SU-DHL-6 (cell line): ENCODE results near the gene BLTP3B.

Experiments used
- H2AFZ ChIP-seq: fragments of 200-600 bp; sonication (generic); 2 replicates; pipeline ENCODE4 v1.6.1; 2014; ENCODE audit warnings: low read depth, mild to moderate bottlenecking, moderate library complexity, mixed read lengths, antibody characterized with exemption, low read length; ENCODE audit not compliant: severe bottlenecking
- H3F3A ChIP-seq: fragments of 200-600 bp; shearing (Covaris generic); 2 replicates; pipeline ENCODE4 v1.6.0; 2016; ENCODE audit warnings: antibody characterized with exemption, mild to moderate bottlenecking; ENCODE audit not compliant: insufficient read depth
- H3K27ac ChIP-seq: fragments of 200-600 bp; sonication (generic); 2 replicates; pipeline ENCODE4 v1.5.1; 2016; ENCODE audit warnings: low read depth, mild to moderate bottlenecking, low read length, moderate library complexity, mixed read lengths
- H3K27me3 ChIP-seq: fragments of 200-600 bp; sonication (generic), shearing (Covaris generic); 2 replicates; pipeline ENCODE4 v1.6.0; 2014; ENCODE audit warnings: mild to moderate bottlenecking, low read length
- H3K36me3 ChIP-seq: fragments of 200-600 bp; sonication (generic); 2 replicates; pipeline ENCODE4 v1.6.1; 2014; ENCODE audit warnings: mild to moderate bottlenecking, low read length, mixed read lengths
- H3K4me2 ChIP-seq: fragments of 300-600, 200-600 bp; shearing (Covaris generic), sonication (generic); 2 replicates; pipeline ENCODE4 v1.6.0; 2014; ENCODE audit warnings: low read length, low read depth, mild to moderate bottlenecking; ENCODE audit not compliant: poor library complexity, severe bottlenecking
- H3K4me3 ChIP-seq: fragments of 200-600 bp; sonication (generic); 2 replicates; pipeline ENCODE4 v1.5.1; 2014; ENCODE audit warnings: antibody characterized with exemption, low read length, mild to moderate bottlenecking, mixed read lengths; ENCODE audit not compliant: insufficient read depth, poor library complexity, severe bottlenecking
- H3K79me2 ChIP-seq: fragments of 200-600 bp; sonication (generic); 2 replicates; pipeline ENCODE4 v1.6.1; 2014; ENCODE audit warnings: mild to moderate bottlenecking, low read length, moderate library complexity; ENCODE audit not compliant: insufficient read depth
- H3K9ac ChIP-seq: fragments of 200-600 bp; sonication (generic); 2 replicates; pipeline ENCODE4 v1.7.0; 2014; ENCODE audit warnings: mild to moderate bottlenecking, low read length
- H3K9me2 ChIP-seq: fragments of 200-600 bp; sonication (generic); replicated peaks from 2 replicates; pipeline ENCODE4 v1.6.1; 2014; ENCODE audit warnings: low read length; ENCODE audit not compliant: insufficient read depth
- H3K9me3 ChIP-seq: fragments of 200-600 bp; sonication (generic); 2 replicates; pipeline ENCODE4 v1.6.1; 2014; ENCODE audit warnings: low read length, mixed read lengths; ENCODE audit not compliant: insufficient read depth
- H4K20me1 ChIP-seq: fragments of 200-600 bp; sonication (generic); 2 replicates; pipeline ENCODE4 v1.6.1; 2014; ENCODE audit warnings: low read depth, mild to moderate bottlenecking, antibody characterized with exemption, low read length, moderate library complexity, mixed read lengths
- CTCF ChIP-seq: fragments of 200-600 bp; sonication (generic); IDR thresholded peaks from one replicate; pipeline ENCODE4 v1.5.1; 2017; ENCODE audit warnings: antibody characterized with exemption, mild to moderate bottlenecking, low read length, moderate library complexity; ENCODE audit not compliant: insufficient read depth, poor library complexity, severe bottlenecking
- EZH2phosphoT487 ChIP-seq: fragments of 200-600 bp; sonication (generic), shearing (Covaris generic); conservative IDR thresholded peaks from 2 replicates; pipeline ENCODE4 v1.6.1; 2018; ENCODE audit warnings: mild to moderate bottlenecking, antibody characterized with exemption, low read length, moderate library complexity, mixed read lengths

BLTP3B gene

GRCh38 chr12:100127766-100128511, 14.7 kb downstream of the BLTP3B start:
- Histone ChIP-seq H3K27me3 (no peaks in the 10 kb centered on the region), H3K9me2 (no peaks in the 10 kb centered on the region), H3K79me2 (peaks cover 17% of the 10 kb centered on the region), H3K4me3 (no peak overlapping the region), H3K4me2 (no peak overlapping the region), H3K36me3 (no peaks in the 10 kb centered on the region), H3K27ac (no peak overlapping the region), H2AFZ (no peak overlapping the region), H3F3A (no peaks in the 10 kb centered on the region), H3K9me3 (no peaks in the 10 kb centered on the region), H4K20me1 (no peaks in the 10 kb centered on the region), H3K9ac (no peak overlapping the region)
- no peak for TF ChIP-seq CTCF
- TF ChIP-seq EZH2phosphoT487: no peak

- Histone ChIP-seq H3K9ac (no peak overlapping the region), H2AFZ (no peak overlapping the region), H3K4me3 (no peak overlapping the region), H4K20me1 (no peaks in the 10 kb centered on the region), H3K9me3 (peaks cover 4% of the 10 kb centered on the region; the same call in 1 of the 2 replicates), H3K4me2 (no peak overlapping the region), H3K27ac (no peak overlapping the region), H3F3A (no peaks in the 10 kb centered on the region), H3K27me3 (no peaks in the 10 kb centered on the region), H3K36me3 (no peaks in the 10 kb centered on the region), H3K79me2 (peaks cover 12% of the 10 kb centered on the region), H3K9me2 (no peaks in the 10 kb centered on the region)
- TF ChIP-seq CTCF (no peak), EZH2phosphoT487 (no peak)
These were observed 19.2 kb downstream of the BLTP3B start for GRCh38 chr12:100123316-100124095.

DNA sequence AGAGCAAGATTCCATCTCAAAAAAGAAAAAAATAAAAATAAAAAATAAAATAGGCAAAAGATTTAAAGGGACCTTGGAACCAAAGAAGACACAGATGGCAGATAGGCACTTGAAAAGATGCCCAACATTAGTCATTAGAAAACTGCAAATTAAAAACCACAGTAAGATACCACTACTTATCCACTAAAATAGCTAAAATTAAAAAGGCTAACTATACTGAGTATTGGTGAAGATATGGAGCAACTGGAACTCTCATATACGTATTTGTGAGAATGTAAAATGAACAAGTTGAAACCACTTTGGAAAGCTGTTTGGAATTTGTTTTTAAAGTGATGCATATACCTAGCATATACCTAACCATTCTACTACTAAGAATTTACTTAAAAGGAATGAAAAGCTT, 22.3 kb downstream of the BLTP3B start:
- Histone ChIP-seq H3K36me3 (no peaks in the 10 kb centered on the region), H3K4me3 (no peak overlapping the region), H4K20me1 (no peaks in the 10 kb centered on the region), H3K9ac (no peak overlapping the region), H3K9me3 (peaks cover 4% of the 10 kb centered on the region; the same call in 1 of the 2 replicates), H3K79me2 (0 out of 2 replicates have a peak, but pooled peaks cover 6% of the 10 kb centered on the region), H3F3A (no peaks in the 10 kb centered on the region; the same call in 1 of the 2 replicates), H3K4me2 (no peak overlapping the region), H3K27me3 (no peaks in the 10 kb centered on the region), H3K9me2 (no peaks in the 10 kb centered on the region), H3K27ac (no peak overlapping the region), H2AFZ (no peak overlapping the region)
- TF ChIP-seq EZH2phosphoT487 (no peak), CTCF (no peak)
